NCI-H69 (cell line): ENCODE results near the gene FXYD2.

Experiments used
- DNase-seq: peaks from one replicate; lab custom pipeline; 2025; lab: John Stamatoyannopoulos, UW

The FXYD2 gene

DNA sequence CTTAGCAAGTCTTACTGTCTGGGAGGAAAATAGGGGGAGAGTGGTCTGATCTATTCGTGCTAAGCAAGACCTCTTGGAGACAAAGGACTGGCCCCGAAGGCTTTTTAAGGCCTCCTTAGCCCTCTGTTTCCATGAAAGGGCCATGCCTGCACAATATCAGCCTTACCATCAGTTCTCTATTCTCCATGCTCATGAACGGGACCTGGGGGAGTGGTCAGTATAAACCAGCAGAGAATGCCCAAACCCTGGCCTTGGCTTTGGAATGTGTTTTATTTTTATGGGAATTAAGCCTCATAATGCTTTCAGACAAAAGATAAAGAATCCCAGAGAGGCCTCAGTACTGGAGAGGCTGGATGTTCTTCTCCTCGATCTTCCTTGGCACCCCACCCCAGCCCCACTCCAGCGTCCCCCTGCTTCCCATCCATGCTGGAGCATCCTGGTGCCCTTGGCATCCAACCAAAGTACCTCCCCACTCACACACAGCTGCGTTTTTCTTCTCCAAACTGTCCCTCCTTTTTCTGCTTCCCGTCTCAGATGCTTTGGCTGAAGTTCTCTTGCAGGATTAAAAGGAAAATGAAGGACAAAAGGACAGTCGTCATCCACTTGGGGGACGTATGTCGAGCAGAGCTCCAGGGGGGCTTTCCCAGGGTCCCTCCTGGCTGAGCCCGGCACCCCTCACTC is 33.3 kb upstream of the FXYD2 start:
- DNase-seq: no peak

DNA sequence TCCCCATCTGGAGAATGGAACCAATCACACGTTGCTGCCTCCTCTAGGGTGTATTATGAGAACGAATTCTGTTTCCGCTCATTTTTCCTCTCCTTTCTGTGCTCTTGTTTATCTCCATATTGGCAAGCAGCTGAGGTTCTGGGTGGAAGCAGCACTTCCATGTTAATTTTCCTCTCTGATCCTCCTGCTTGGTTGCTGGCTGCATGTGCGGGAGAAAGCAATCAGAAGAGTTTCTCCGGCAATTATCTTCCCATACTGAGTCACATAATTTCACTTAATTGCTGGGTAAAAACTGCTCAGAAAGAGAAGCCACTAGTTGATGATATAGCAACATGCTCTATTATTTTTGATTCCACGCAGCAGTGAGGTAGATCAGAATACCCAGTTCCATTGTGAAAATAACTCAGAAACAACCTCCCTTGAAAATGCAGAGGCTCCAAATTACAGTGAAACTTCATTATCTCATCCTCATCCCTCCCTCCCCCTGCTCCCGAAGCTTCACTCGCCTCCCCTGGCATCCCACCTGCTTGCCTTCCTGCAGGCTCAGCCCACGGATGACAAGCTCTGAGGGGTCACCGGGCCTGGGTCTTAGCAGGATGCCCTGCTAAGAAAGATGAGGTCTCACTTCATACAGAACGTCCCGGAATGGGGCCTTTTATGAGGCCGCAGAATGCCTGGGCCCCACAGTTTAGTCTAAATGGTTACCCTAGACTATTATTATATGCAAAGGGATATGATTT is 31.5 kb upstream of the FXYD2 start:
- DNase-seq: peak; percentile 85

DNA sequence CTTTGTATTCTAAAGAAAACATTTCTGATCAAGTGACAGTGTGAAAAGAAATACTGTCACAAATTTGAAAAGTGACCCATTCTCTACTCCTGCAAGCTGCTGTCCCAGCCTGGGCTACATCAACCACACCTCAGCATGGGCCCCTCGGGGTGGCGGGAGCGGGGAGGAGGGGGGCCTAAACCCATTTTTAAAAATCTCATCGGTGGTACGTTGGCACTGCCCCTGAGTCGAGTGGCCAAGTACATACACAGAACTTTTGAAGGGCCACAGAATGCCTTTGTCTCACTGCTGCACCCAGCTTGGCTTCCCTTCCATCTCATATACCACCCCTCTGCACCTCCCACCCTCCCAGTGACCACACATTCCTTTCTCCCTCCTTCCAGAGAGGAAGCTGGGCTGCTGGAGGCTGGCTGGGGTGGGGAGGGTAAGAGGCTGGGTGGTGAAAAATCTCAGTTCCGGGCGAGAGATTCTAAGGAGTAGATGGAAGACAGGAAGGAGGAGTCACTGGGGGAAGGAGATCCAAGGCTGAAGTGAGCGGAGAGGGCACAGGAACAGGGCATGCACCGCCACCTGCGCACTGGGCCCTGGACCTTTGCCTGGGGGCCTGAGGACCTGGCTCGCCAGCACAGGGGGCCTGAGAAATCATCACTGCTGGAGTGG is 30.8 kb upstream of the FXYD2 start:
- DNase-seq: no peak

- DNase-seq: no peak
These were observed 27.8 kb upstream of the FXYD2 start for GRCh38 chr11:117852309-117852708.

- no peak for DNase-seq
These were observed 27.3 kb upstream of the FXYD2 start for GRCh38 chr11:117851852-117852251.

DNA sequence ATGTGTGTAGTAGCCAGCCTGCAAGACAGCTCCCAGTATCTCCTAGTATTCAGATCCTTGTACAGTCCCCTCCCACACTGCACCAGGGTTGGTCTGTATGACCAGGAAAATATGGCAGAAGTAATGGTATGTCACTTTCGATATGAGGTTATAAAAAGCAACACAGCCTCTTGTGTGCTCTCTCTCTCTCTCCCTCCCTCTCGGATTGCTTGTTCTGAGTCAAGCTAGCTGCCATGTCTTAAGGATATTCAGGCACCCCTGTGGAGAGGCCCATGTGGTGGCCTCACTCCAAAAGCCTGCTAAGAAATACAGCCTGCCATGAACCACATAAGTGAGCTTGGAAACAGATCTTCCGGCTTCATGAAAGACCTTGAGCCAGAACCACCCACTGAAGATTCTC is 26.6 kb upstream of the FXYD2 start:
- peak; percentile 23 for DNase-seq

- DNase-seq: no peak
These were observed 25.4 kb upstream of the FXYD2 start for GRCh38 chr11:117849781-117850414.

DNA sequence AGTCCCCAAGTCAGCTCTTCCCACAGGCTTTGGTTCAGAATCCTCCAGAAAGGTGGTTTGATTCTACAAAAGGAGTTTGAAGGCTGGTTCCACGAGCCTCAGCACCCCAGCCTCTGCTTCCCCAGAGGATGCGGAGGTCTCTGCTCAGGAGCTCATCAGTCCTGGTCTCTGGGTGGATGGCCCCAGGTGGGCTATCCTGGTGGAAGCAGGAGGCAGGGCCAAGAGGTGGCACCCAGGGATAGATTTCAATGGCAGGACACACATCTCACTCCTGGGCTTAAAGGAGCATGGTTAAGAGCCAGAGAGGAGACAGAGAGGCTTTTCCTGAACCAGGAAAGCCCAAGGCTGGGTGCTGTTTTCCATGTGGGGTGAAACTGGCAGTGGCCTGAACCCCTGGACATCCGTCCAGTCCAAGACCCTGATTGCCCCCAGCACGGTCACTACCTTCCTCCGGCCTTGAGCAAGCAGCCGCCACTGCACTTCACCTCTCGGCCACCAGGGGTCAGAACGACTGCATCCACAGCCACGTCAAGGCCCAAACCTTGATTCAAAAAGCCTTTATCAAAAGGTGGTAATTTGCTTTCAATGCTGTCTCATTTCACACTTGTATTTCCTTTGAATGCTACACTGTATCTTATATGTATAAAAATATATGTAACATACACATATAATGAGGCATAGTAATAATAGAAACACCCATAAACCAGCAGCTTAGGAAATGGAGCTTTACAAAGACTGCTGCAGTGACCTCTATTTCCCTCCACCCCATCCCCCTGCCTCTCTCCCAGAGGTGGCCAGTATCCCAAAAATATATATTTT is 19.3 kb upstream of the FXYD2 start:
- peak; percentile 75 for DNase-seq

DNA sequence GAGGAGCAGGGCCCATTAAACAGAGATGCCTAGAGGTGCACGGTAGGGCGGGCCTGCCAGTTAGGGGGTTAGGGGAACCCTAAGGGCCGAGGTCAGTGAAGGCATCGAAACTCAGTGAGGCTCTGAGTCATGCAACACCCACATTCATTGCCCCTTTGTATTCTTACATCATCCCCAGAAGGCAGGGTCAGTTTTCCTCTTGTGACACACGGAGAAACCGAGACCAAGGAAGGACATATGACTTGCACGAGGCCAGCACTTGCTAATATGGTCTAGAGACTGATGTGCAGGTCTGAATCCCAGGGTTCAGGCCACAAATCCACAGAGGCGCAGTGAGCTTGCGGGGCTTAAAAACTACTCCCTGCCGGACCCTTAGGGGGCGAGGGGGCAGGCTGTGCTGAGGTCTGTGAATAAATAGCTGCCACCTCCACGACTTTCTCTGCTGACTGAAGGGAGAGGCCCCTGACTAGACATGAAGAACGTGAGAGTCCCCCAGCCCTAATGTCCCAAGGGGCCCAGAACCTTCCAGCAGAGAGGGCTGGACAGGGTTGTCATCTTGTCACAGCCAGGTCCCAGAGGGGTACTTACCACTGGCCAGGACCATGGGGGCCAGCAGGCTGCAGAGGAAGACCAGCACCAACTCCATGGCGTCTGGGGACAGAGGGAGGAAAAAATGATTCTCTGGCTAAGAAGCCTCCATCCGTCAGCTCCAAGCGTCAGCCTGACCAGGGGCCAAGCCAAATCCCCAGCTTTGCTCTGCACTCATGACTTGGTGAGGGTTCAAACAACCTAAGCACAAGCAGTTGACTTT is 17.8 kb upstream of the FXYD2 start:
- no peak for DNase-seq

GRCh38 chr11:117841551-117842031 is 17.0 kb upstream of the FXYD2 start:
- no peak for DNase-seq

DNA sequence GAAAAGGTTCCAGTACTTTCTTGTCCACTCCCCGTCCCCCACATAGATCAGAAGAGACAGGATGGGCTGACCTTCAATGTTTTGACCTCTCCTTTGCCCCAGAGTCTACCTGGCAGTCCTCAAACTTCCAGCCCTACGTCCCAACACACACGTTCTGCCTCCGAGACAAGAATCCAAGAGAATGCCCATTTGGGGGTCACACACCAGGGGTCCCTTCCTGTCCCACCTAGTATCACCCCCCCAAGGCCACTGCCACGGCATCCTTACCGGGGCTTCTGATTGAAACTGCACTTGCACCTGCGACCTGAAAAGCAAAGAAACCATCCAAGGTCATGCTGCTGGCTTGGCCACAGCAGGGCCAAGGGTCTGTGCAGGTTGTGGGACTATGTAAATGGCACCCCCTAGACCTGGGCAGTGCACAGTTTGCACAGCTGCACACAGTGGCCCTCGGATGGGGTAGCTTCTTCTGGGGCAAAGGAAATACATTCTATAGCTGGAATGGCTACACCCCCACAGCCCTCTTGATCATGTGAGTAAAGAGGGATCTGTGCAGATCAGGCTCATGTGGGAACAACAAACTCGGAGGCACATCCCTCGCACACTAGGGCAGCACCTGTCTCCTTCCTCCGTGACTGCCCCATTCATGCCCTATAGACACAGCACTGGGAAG is 16.5 kb upstream of the FXYD2 start:
- DNase-seq: no peak

- DNase-seq: no peak
These were observed 15.6 kb upstream of the FXYD2 start for GRCh38 chr11:117839936-117840813.

DNA sequence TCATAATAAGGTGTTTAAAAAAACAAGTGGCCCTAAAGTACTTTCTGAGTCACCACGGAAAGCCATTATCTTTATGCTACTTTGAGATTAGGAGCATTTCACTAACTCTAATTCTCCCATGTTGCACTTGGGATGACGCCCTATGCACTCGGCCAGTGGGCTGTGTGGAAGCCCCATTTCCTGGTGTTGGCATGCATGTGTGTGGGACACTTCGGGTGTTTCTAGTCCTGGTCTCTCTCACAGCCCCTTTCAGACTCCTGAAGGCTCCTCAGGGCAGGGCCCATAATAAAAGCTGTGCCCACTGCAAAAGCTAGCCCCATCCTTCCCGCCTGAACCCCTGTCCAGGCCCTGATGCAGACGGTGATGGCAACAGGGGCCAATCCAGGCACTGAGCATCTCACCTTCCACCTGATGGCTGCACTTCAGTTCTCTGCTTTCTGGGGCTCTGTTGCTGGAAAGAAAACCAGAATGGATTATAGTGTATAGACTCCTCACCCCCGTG is 14.9 kb upstream of the FXYD2 start:
- DNase-seq: no peak

DNA sequence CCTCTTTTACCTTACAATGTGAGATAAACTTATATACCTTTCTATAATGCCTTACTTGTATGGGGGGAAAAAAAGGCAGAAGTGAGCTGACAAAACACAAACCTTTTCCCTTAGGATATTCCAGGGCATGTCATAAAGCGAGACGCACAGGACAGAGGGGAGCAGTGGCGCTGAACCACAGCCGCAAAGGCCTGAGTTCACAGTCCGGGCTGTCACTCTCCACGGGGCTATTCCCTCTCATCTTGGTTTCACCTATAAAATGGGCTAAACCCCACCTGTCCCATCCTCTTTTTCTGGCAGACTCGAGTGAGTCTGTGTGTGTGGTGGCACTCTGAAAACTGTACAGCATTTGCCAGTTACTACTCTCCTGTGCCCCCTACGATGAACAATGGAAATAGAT is 14.4 kb upstream of the FXYD2 start:
- DNase-seq: no peak

GRCh38 chr11:117837791-117838190 is 13.2 kb upstream of the FXYD2 start:
- no peak for DNase-seq

GRCh38 chr11:117837070-117837776 is 12.7 kb upstream of the FXYD2 start:
- no peak for DNase-seq

- no peak for DNase-seq
These were observed 11.8 kb upstream of the FXYD2 start for GRCh38 chr11:117836077-117836960.
